ENCODE data around the gene SLC16A9.

SLC16A9 gene

DNA sequence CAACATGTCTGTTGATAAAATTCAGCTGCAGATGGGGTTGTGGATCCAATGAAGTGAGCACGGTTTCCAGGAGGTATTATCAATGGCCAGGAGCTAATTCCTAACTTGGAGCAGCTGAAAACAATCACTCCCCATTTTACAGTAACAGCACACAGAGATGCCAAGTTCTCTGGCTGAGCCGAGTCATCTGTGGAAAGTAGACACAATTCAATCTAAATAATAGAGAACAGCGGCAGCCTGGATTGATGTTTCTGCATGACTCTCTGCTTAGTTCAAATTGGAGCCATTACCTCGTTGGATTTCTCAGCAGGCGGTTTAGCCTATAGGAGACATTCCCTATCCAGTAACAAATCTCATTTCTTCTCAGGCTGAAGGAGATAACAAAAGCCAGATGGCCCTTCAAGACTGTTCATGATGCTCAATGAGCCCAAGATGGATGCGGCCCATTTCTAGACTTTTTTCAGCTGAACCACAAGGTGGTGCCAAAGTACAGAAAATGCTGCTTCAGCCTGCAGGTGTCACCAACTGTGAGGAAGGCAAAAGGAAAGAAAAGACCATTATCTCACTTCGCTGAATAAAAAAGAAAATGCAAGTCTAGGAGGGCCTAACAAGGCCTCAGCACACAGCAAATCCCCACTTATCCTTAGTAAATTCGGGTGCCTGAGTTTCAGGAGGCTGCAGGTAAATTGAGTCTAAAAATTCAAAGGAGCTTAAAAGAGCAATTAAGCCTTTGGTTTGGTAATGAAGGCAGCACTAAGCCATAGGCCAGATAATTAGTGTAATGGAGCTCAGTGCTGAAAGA is 83.7 kb downstream of the SLC16A9 start:
- DNase-seq: peak; percentile 6 to 11

DNA sequence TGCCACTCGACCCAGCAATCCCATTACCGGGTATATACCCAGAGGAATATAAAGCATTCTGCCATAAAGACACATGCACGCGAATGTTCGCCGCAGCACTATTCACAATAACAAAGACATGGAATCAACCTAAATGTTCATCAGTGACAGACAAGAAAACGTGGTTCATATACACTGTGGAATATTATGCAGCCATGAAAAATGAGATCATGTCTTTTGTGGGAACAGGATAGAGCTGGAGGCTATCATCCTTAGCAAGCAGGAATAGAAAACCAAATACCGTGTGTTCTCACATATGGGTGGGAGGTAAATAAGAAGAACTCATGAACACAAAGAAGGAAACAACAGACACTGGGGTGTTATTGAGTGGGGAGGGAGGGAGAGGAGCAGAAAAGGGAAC is 84.7 kb downstream of the SLC16A9 start:
- no peak for DNase-seq

- DNase-seq: no peak
Observed at GRCh38 chr10:59624136-59624535, 85.5 kb downstream of the SLC16A9 start.

- DNase-seq: no peak
Observed at GRCh38 chr10:59623133-59624121, 86.2 kb downstream of the SLC16A9 start.

DNA sequence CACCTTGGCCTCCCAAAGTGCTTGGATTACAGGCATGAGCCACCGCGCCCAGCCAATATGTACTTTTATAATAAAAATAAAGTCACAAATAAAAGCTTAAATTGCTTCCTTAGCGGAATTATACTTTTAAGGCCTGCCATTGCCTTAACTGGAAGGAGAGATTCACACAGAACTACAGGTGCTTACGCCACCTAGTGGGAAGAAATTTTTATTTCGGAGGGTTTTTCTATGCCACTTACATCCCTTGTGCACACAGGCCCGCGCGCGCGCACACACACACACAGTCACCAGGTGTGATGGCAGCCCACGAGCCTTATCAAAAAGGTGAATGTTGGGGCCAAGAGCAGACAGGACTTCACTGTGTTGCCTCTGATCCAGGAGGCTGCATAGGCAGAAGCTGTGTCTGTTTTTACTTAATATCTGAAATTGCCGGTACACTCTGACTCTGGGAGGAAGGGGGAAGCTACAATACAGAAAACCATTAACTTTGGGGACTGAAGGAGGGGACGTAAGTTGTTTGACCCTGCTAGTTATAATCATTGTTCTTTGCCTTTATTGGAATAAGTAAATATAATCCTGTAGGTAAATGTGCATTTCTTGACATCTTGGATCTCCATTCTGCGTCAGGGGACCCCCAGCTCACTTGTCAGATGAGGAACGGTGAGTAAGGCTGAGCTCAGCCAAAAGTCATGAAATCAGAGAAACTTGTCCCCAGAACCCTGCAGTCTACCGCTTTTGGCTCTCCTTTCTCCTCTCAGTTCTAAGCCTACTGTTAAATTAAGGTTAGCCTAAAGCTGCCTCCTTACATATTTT is 87.1 kb downstream of the SLC16A9 start:
- peak in 1 of 2 experiments; percentile 1 for DNase-seq

DNA sequence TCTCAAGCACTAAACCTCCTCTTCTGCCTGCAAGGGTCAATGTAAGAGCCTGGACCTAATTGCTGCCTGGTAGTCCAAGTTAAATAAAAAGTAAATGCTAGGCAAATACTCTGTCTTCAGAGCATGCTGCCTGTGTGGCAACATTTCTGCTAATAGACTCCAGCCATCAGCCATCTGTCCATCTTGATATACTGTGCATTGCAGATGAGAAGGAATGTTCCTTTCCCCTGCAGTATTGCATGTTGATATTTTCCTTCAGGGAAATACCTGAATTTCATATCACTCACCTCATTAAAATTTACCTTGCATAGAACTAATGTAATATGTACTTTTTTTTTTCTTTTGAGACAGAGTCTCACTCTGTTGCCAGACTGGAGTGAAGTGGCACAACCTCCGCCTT is 87.9 kb downstream of the SLC16A9 start:
- no peak for DNase-seq

DNA sequence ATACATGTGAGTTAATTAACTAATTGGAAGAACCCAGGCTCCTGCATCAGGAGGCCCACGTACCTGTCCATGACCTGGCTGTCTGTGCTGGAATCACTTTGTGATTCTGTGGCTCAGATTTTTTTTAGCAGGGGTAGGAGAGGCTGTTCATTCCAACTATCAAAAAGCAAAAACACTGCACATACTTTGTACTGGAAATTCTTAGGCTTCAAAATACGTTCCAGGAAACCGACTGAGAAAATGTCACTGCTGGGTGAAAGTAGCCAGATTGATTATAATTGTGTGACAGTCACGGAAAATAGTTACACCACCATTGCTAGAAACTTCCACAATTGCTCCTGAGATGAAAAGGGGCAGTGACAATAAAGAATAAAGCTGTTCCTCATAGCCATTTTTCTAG is 91.0 kb downstream of the SLC16A9 start:
- no peak for DNase-seq

DNA sequence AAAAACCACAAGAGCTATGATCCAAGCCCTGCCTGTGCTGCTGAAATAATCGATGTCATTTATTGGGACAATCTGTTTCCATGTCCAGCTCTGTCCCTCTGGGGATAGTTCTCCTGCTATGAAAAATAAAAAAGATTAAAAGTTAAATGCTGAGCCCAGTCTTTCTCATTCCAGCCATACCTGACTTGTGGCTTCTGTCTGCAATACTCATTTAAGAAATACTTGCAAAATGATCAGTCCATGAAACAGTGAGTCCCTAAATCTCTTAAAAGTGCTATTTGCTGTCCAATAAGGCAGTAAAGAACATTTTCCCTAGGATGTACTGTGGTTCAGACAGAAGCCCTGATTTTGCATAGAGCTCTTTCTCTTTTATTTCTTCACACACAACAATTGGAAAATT is 91.7 kb downstream of the SLC16A9 start:
- no peak for DNase-seq

GRCh38 chr10:59611048-59611447 is 98.6 kb downstream of the SLC16A9 start:
- DNase-seq: no peak

GRCh38 chr10:59607970-59608369 is 101.7 kb downstream of the SLC16A9 start:
- no peak for DNase-seq

DNA sequence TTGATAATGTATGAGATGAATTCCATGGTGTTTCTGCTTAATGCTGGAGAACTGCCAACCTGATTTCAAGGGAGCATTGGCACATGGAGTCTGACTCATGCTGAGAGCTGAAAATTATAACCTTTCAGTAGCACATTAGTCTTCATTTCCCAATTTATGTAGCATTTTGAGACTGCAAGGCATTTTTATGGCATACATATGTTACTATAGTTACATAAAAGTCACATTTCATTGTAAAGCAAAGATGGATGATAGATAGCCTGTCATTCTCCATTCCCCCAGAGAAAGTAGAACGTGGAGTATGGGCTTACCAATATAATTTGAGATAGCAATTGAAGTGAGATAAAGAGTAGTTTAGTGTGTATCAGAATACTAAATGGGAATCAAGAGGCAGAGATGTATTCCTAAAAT is 103.1 kb downstream of the SLC16A9 start:
- DNase-seq: no peak

DNA sequence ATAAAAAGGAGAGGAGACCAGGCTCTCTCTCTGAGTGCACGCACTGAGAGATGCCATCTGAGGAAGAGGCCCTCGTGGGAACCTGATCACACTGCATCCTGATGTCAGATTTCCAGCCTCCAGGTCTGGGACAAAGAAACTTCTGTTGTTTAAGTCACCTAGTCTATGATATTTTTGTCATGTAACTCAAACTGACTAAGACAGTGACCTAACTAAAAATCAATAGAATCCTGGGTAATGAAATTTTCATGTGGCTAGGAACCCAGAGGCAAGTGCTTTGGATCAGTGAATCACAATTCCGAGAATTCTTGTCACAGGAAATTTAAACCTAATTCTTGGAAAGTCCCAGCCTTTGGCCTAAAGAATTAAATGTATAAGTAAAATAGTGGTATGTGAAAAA is 107.7 kb downstream of the SLC16A9 start:
- DNase-seq: no peak
